HEK293 (cell line): ENCODE measurements around the gene BCL2.

Experiments used
- EGR2 ChIP-seq: fragments of 450-650 bp; formaldehyde crosslinking; IDR thresholded peaks from 2 replicates; pipeline ENCODE4 v1.5.1; 2016; ENCODE audit warnings: low read depth, missing biosample characterization, missing genetic modification characterization
- GLI2 ChIP-seq: fragments of 450-650 bp; formaldehyde crosslinking; IDR thresholded peaks from 2 replicates; pipeline ENCODE4; 2017; ENCODE audit warnings: missing biosample characterization, missing genetic modification characterization, low read depth, borderline replicate concordance
- KLF8 ChIP-seq: fragments of 450-650 bp; formaldehyde crosslinking; IDR thresholded peaks from 2 replicates; pipeline ENCODE4 v1.5.1; 2016; ENCODE audit warnings: missing biosample characterization, missing genetic modification characterization
- KLF9 ChIP-seq: fragments of 450-650 bp; formaldehyde crosslinking; IDR thresholded peaks from 2 replicates; pipeline ENCODE4 v1.5.1; 2016; ENCODE audit warnings: missing biosample characterization, missing genetic modification characterization, low read depth
- ZBTB44 ChIP-seq: fragments of 450-650 bp; IDR thresholded peaks from 2 replicates; pipeline ENCODE4 v1.5.1; 2018; ENCODE audit warnings: missing biosample characterization, mild to moderate bottlenecking, missing genetic modification characterization
- ZBTB48 ChIP-seq: fragments of 450-650 bp; formaldehyde crosslinking; IDR thresholded peaks from 2 replicates; pipeline ENCODE4 v1.5.1; 2016; ENCODE audit warnings: missing biosample characterization, missing genetic modification characterization
- ZBTB7A ChIP-seq: fragments of 450-650 bp; formaldehyde crosslinking; IDR thresholded peaks from 2 replicates; pipeline ENCODE4 v1.5.1; 2016; ENCODE audit warnings: low read depth, missing biosample characterization, missing genetic modification characterization
- ZFP37 ChIP-seq: fragments of 450-650 bp; formaldehyde crosslinking; IDR thresholded peaks from 2 replicates; pipeline ENCODE4 v1.5.1; 2016; ENCODE audit warnings: missing biosample characterization, missing genetic modification characterization
- ZNF16 ChIP-seq: fragments of 450-650 bp; formaldehyde crosslinking; IDR thresholded peaks from 2 replicates; pipeline ENCODE4 v1.5.1; 2016; ENCODE audit warnings: low read depth, missing biosample characterization, missing genetic modification characterization
- ZNF211 ChIP-seq: fragments of 450-650 bp; formaldehyde crosslinking; IDR thresholded peaks from 2 replicates; pipeline ENCODE4 v1.5.1; 2016; ENCODE audit warnings: low read depth, missing biosample characterization, missing genetic modification characterization
- ZNF239 ChIP-seq: fragments of 450-650 bp; formaldehyde crosslinking; IDR thresholded peaks from 2 replicates; pipeline ENCODE4 v1.5.1; 2016; ENCODE audit warnings: missing biosample characterization, missing genetic modification characterization
- ZNF311 ChIP-seq: fragments of 450-650 bp; formaldehyde crosslinking; IDR thresholded peaks from 2 replicates; pipeline ENCODE4 v1.5.1; 2017; ENCODE audit warnings: missing biosample characterization, missing genetic modification characterization, borderline replicate concordance
- ZNF404 ChIP-seq: fragments of 450-650 bp; formaldehyde crosslinking; IDR thresholded peaks from 2 replicates; pipeline ENCODE4 v1.5.1; 2017; ENCODE audit warnings: missing biosample characterization, missing genetic modification characterization
- ZNF416 ChIP-seq: fragments of 450-650 bp; formaldehyde crosslinking; IDR thresholded peaks from 2 replicates; pipeline ENCODE4 v1.5.1; 2016; ENCODE audit warnings: missing biosample characterization, missing genetic modification characterization
- ZNF610 ChIP-seq: fragments of 450-650 bp; formaldehyde crosslinking; IDR thresholded peaks from 2 replicates; pipeline ENCODE4 v1.5.1; 2016; ENCODE audit warnings: missing biosample characterization, missing genetic modification characterization, borderline replicate concordance
- ZNF621 ChIP-seq: fragments of 450-650 bp; formaldehyde crosslinking; IDR thresholded peaks from 2 replicates; pipeline ENCODE4 v1.5.1; 2017; ENCODE audit warnings: missing biosample characterization, missing genetic modification characterization
- ZNF623 ChIP-seq: fragments of 450-650 bp; formaldehyde crosslinking; IDR thresholded peaks from 2 replicates; pipeline ENCODE4 v1.5.1; 2016; ENCODE audit warnings: missing biosample characterization, missing genetic modification characterization
- ZNF624 ChIP-seq: fragments of 450-650 bp; formaldehyde crosslinking; IDR thresholded peaks from 2 replicates; pipeline ENCODE4 v1.5.1; 2017; ENCODE audit warnings: missing biosample characterization, missing genetic modification characterization
- ZNF626 ChIP-seq: fragments of 450-650 bp; sonication (Bioruptor Pico); formaldehyde crosslinking; IDR thresholded peaks from 2 replicates; pipeline ENCODE4 v1.5.1; 2018; ENCODE audit warnings: missing biosample characterization, missing genetic modification characterization, inconsistent platforms
- ZNF677 ChIP-seq: fragments of 450-650 bp; IDR thresholded peaks from 2 replicates; pipeline ENCODE4 v1.5.0; 2018; ENCODE audit warnings: missing biosample characterization, mild to moderate bottlenecking, missing genetic modification characterization, moderate library complexity
- ZNF76 ChIP-seq: fragments of 450-650 bp; formaldehyde crosslinking; IDR thresholded peaks from 2 replicates; pipeline ENCODE4; 2016; ENCODE audit warnings: low read depth, missing biosample characterization, missing genetic modification characterization, borderline replicate concordance
- ZNF777 ChIP-seq: fragments of 450-650 bp; formaldehyde crosslinking; IDR thresholded peaks from 2 replicates; pipeline ENCODE4 v1.5.1; 2017; ENCODE audit warnings: missing biosample characterization, missing genetic modification characterization, borderline replicate concordance
- ZSCAN4 ChIP-seq: fragments of 450-650 bp; formaldehyde crosslinking; IDR thresholded peaks from 2 replicates; pipeline ENCODE4 v1.5.1; 2017; ENCODE audit warnings: missing biosample characterization, missing genetic modification characterization
- ZSCAN5A ChIP-seq: fragments of 450-650 bp; formaldehyde crosslinking; IDR thresholded peaks from 2 replicates; pipeline ENCODE4 v1.5.1; 2016; ENCODE audit warnings: missing biosample characterization, missing genetic modification characterization
- ZXDB ChIP-seq: fragments of 450-650 bp; formaldehyde crosslinking; IDR thresholded peaks from 2 replicates; pipeline ENCODE4 v1.5.1; 2016; ENCODE audit warnings: missing biosample characterization, missing genetic modification characterization
- TF ChIP-seq, protein P1 (sequence below): fragments of 450-650 bp; formaldehyde crosslinking; IDR thresholded peaks from 2 replicates; pipeline ENCODE4 v1.5.1; 2016; ENCODE audit warnings: missing biosample characterization, missing genetic modification characterization
- TF ChIP-seq, protein P2 (sequence below): fragments of 450-650 bp; formaldehyde crosslinking; IDR thresholded peaks from 2 replicates; pipeline ENCODE4 v1.5.1; 2016; ENCODE audit warnings: missing biosample characterization, missing genetic modification characterization
- TF ChIP-seq, protein P3 (sequence below): fragments of 450-650 bp; formaldehyde crosslinking; IDR thresholded peaks from 2 replicates; pipeline ENCODE4 v1.5.1; 2016; ENCODE audit warnings: missing biosample characterization, missing genetic modification characterization

BCL2 gene

DNA sequence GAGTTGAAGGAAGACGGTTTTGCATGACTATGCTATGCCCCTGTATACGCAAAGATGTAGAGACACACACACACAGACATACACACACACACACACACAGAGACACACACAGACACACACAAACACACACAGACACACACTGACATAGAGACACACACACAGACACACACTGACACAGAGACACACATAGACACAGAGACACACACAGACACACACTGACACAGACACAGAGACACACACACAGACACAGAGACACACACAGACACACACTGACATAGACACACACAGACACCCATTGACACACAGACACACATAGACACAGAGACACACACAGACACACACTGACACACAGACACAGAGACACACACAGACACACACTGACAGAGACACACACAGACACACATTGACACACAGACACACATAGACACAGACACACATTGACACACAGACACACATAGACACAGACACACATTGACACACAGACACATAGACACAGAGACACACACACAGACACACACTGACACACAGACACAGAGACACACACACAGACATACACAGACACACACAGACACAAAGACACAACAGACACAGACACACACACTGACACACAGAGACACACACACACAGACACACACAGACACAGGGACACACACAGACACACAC lies 121.3 kb downstream of the BCL2 start (continued):
- TF ChIP-seq, protein P1, sequence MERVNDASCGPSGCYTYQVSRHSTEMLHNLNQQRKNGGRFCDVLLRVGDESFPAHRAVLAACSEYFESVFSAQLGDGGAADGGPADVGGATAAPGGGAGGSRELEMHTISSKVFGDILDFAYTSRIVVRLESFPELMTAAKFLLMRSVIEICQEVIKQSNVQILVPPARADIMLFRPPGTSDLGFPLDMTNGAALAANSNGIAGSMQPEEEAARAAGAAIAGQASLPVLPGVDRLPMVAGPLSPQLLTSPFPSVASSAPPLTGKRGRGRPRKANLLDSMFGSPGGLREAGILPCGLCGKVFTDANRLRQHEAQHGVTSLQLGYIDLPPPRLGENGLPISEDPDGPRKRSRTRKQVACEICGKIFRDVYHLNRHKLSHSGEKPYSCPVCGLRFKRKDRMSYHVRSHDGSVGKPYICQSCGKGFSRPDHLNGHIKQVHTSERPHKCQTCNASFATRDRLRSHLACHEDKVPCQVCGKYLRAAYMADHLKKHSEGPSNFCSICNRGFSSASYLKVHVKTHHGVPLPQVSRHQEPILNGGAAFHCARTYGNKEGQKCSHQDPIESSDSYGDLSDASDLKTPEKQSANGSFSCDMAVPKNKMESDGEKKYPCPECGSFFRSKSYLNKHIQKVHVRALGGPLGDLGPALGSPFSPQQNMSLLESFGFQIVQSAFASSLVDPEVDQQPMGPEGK (tag by site-specific recombination) = no peak
- peak; percentile 100 for TF ChIP-seq ZSCAN4 (tag by site-specific recombination)
- peak; percentile 88 for TF ChIP-seq ZNF239 (tag by site-specific recombination)
- 0 out of 2 replicates have a peak, but pooled peaks have one; percentile 65 for TF ChIP-seq ZSCAN5A (tag by site-specific recombination)
- no peak for TF ChIP-seq ZBTB7A (tag by site-specific recombination)
- TF ChIP-seq ZNF621 (tag by site-specific recombination) = no peak
- no peak for TF ChIP-seq ZBTB44 (tag by site-specific recombination)
- no peak for TF ChIP-seq KLF8 (tag by site-specific recombination)
- no peak for TF ChIP-seq ZNF624 (tag by site-specific recombination)
- no peak for TF ChIP-seq ZNF311
- TF ChIP-seq, protein P2, sequence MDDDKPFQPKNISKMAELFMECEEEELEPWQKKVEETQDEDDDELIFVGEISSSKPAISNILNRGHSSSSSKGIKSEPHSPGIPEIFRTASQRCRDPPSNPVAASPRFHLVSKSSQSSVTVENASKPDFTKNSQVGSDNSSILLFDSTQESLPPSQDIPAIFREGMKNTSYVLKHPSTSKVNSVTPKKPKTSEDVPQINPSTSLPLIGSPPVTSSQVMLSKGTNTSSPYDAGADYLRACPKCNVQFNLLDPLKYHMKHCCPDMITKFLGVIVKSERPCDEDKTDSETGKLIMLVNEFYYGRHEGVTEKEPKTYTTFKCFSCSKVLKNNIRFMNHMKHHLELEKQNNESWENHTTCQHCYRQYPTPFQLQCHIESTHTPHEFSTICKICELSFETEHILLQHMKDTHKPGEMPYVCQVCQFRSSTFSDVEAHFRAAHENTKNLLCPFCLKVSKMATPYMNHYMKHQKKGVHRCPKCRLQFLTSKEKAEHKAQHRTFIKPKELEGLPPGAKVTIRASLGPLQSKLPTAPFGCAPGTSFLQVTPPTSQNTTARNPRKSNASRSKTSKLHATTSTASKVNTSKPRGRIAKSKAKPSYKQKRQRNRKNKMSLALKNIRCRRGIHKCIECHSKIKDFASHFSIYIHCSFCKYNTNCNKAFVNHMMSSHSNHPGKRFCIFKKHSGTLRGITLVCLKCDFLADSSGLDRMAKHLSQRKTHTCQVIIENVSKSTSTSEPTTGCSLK (tag by site-specific recombination) = no peak
- TF ChIP-seq ZNF623 (tag by site-specific recombination) = no peak
- TF ChIP-seq KLF9 = peak; percentile 33; the same call in 1 of the 2 replicates
- TF ChIP-seq ZNF677 = no peak
- no peak for TF ChIP-seq ZFP37 (tag by site-specific recombination)
- no peak for TF ChIP-seq ZNF404 (tag by site-specific recombination)
- TF ChIP-seq ZXDB (tag by site-specific recombination) = 0 out of 2 replicates have a peak, but pooled peaks have one; percentile 36
- no peak for TF ChIP-seq ZNF416 (tag by site-specific recombination)
- TF ChIP-seq, protein P3, sequence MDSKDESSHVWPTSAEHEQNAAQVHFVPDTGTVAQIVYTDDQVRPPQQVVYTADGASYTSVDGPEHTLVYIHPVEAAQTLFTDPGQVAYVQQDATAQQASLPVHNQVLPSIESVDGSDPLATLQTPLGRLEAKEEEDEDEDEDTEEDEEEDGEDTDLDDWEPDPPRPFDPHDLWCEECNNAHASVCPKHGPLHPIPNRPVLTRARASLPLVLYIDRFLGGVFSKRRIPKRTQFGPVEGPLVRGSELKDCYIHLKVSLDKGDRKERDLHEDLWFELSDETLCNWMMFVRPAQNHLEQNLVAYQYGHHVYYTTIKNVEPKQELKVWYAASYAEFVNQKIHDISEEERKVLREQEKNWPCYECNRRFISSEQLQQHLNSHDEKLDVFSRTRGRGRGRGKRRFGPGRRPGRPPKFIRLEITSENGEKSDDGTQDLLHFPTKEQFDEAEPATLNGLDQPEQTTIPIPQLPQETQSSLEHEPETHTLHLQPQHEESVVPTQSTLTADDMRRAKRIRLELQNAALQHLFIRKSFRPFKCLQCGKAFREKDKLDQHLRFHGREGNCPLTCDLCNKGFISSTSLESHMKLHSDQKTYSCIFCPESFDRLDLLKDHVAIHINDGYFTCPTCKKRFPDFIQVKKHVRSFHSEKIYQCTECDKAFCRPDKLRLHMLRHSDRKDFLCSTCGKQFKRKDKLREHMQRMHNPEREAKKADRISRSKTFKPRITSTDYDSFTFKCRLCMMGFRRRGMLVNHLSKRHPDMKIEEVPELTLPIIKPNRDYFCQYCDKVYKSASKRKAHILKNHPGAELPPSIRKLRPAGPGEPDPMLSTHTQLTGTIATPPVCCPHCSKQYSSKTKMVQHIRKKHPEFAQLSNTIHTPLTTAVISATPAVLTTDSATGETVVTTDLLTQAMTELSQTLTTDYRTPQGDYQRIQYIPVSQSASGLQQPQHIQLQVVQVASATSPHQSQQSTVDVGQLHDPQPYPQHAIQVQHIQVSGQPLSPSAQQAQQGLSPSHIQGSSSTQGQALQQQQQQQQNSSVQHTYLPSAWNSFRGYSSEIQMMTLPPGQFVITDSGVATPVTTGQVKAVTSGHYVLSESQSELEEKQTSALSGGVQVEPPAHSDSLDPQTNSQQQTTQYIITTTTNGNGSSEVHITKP (tag by site-specific recombination) = no peak
- TF ChIP-seq ZNF211 (tag by site-specific recombination) = peak; percentile 15; the same call in 1 of the 2 replicates
- TF ChIP-seq ZNF16 = no peak; the same call in 1 of the 2 replicates
- TF ChIP-seq EGR2 (tag by site-specific recombination) = no peak
- no peak for TF ChIP-seq ZNF610 (tag by site-specific recombination)
- no peak for TF ChIP-seq GLI2 (tag by site-specific recombination)
- no peak for TF ChIP-seq ZBTB48 (tag by site-specific recombination)
- TF ChIP-seq ZNF777 (tag by site-specific recombination) = 0 out of 2 replicates have a peak, but pooled peaks have one; percentile 7
- no peak for TF ChIP-seq ZNF626
- TF ChIP-seq ZNF76 (tag by site-specific recombination) = no peak
